ENCODE measurements around the gene HPSE2.
"Not testable (repeated sequence)": the region's sequence is repeated elsewhere in the genome, so short reads cannot be mapped to it uniquely, and the experiment has no call there.

HPSE2 gene

GRCh38 chr10:98560565-98560964 lies 675.1 kb downstream of the HPSE2 start:
- DNase-seq (ENCODE audit: low read depth): no peak

GRCh38 chr10:98556061-98556460 lies 679.6 kb downstream of the HPSE2 start:
- TF ChIP-seq CTCF (conservative IDR thresholded peaks at IDR 0.05; ENCODE audit: low read depth, low read length): no peak
- no peak for DNase-seq (ENCODE audit: low read depth)
- no peak overlapping the region for H3K4me3 ChIP-seq (ENCODE audit: low read depth, low read length)

More at GRCh38 chr10:98560565-98560964, 675.1 kb downstream of the HPSE2 start:
- H3K4me3 ChIP-seq (ENCODE audit: low read depth, low read length): no peak overlapping the region
- no peak for TF ChIP-seq CTCF (conservative IDR thresholded peaks at IDR 0.05; ENCODE audit: low read depth, low read length)

GRCh38 chr10:98555021-98555619 lies 680.5 kb downstream of the HPSE2 start:
- no peak for TF ChIP-seq CTCF (conservative IDR thresholded peaks at IDR 0.05; ENCODE audit: low read depth, low read length)
- DNase-seq (ENCODE audit: low read depth): no peak
- no peak overlapping the region for H3K4me3 ChIP-seq (ENCODE audit: low read depth, low read length)

- DNase-seq (ENCODE audit: low read depth): not testable (repeated sequence)
Measured at GRCh38 chr10:98541561-98541960, 694.1 kb downstream of the HPSE2 start.

GRCh38 chr10:98539578-98539977 lies 696.1 kb downstream of the HPSE2 start:
- DNase-seq (ENCODE audit: low read depth): no peak
- H3K4me3 ChIP-seq (ENCODE audit: low read depth, low read length): no peak overlapping the region

More at GRCh38 chr10:98541561-98541960, 694.1 kb downstream of the HPSE2 start:
- not testable (repeated sequence) for H3K4me3 ChIP-seq (ENCODE audit: low read depth, low read length)

GRCh38 chr10:98538472-98538871 lies 697.2 kb downstream of the HPSE2 start:
- no peak for TF ChIP-seq CTCF (conservative IDR thresholded peaks at IDR 0.05; ENCODE audit: low read depth, low read length)
- no peak for DNase-seq (ENCODE audit: low read depth)
- no peak overlapping the region for H3K4me3 ChIP-seq (ENCODE audit: low read depth, low read length)

More at GRCh38 chr10:98539578-98539977, 696.1 kb downstream of the HPSE2 start:
- no peak for TF ChIP-seq CTCF (conservative IDR thresholded peaks at IDR 0.05; ENCODE audit: low read depth, low read length)

GRCh38 chr10:98536551-98536950 lies 699.1 kb downstream of the HPSE2 start:
- TF ChIP-seq CTCF (conservative IDR thresholded peaks at IDR 0.05; ENCODE audit: low read depth, low read length): no peak
- H3K4me3 ChIP-seq (ENCODE audit: low read depth, low read length): no peak overlapping the region
- no peak for DNase-seq (ENCODE audit: low read depth)
